A549 treated with CpdA at 1 μM for 4 hours (cell line): ENCODE data around the gene RNF44. TPM values are rescaled to one million over a fixed set of nuclear protein-coding genes. Genes with fewer than 3 reads are reported as not detected.

Experiments
- total RNA-seq: library from RNA; stranded (reverse); fragments of 200-300 nt; extraction: Qiagen RNA extraction; gene quantifications from 5 replicates; pipeline ENCODE4 v1.2.3, GENCODE V29; 2022; ENCODE audit warnings: low read depth

RNF44 gene
- 33.6 to 45.2 TPM (median 43.2 TPM) in 5 replicates for total RNA-seq

DNA sequence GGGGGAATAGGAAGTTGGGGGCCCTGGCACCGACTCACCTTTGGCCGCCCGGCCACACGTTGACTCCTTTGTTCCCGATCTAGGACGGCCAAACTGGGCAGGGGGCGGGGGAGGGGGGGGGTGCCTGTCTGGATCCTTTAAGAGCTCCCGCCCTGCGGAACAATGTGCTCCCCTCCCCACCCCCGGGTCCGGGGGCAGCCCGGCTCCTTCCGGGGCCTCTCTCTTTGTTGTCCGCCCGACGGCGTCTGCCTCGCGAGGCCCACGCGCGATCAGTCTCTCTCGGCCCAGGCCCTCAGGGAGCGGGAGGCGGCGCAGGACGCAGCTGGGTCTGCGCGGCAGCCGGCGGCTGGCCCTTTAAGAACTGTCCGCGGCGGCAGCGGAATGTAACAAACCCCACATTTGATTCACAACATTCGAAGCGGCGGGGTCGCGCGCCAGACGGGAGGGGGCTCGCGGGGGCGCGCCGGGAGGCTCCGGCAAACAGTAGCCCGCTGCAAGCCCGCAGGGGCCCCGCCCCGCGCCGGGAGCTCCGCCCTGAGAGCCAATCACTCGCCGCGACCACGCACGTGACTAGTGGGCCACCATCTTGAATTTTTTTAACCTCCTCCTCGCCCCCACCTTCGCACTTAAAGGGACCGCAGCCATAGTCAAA lies at the start of gene RNF44:
Gene RNF44, minus strand, starts transcription at position 501 of the 652 bp plus-strand sequence. CDS start 4,930 bp downstream, outside the sequence.

DNA sequence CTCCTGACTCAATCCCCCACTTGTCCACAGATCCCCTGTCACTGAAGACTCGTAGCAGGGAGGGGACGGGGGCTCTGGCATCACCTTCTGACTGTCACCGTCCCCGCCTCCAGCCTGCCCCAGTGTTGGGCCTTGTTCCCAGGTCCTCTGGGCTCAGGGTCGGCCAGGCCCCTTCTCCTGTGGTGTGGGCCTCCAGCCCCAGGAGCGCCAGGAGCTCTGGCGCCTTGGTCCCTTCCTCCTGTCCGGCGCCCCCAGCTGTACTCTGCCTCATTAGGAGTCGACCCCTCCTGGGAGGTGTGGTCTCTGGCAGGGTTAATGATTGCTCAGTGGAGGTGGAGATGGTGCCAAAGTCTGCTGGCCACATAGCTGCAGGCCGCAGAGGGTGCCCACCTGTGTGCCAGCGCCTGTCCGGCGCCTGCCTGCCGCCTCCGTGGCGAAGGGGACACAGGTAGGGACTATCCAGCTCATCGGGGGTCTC lies 11.8 kb upstream of the RNF44 start, which contains the start of gene CDHR2:
Gene CDHR2, plus strand, starts transcription at position 376 of the 478 bp plus-strand sequence. CDS start 16,011 bp downstream, outside the sequence.

Other genes starting within 250 kb of the RNF44 start
- 65.0 to 78.5 TPM (median 70.0 TPM) in 5 replicates for gene KIAA1191, start 175.6 kb downstream of the RNF44 start, total RNA-seq
- 0.48 to 1.7 TPM (median 0.65 TPM) in 5 replicates for gene ARL10, start 171.9 kb downstream of the RNF44 start, total RNA-seq
- gene NOP16, start 148.8 kb downstream of the RNF44 start, total RNA-seq = 114 to 148 TPM (median 129 TPM) in 5 replicates
- 242 to 274 TPM (median 264 TPM) in 5 replicates for gene HIGD2A, start 148.7 kb downstream of the RNF44 start, total RNA-seq
- 65.7 to 111 TPM (median 105 TPM) in 5 replicates for gene CLTB, start 120.9 kb downstream of the RNF44 start, total RNA-seq
- gene FAF2, start 89.0 kb downstream of the RNF44 start, total RNA-seq = 47.0 to 54.0 TPM (median 47.9 TPM) in 5 replicates
- 0.04 to 0.15 TPM (median 0.10 TPM) in 4 of 5 replicates, not detected in the other for gene CDHR2, start 11.9 kb upstream of the RNF44 start, total RNA-seq
- 7.1 to 9.4 TPM (median 9.1 TPM) in 5 replicates for gene GPRIN1, start 72.8 kb upstream of the RNF44 start, total RNA-seq
- gene SNCB, start 93.1 kb upstream of the RNF44 start, total RNA-seq = 1.0 to 1.4 TPM (median 1.2 TPM) in 5 replicates
- not detected in 5 replicates for gene EIF4E1B, start 93.3 kb upstream of the RNF44 start, total RNA-seq
- 53.3 to 66.1 TPM (median 60.2 TPM) in 5 replicates for gene TSPAN17, start 110.1 kb upstream of the RNF44 start, total RNA-seq